C4-2B (cell line): Measurements from ENCODE around the gene COASY.

Source experiments
- CTCF ChIP-seq: fragments of 450-650 bp; conservative IDR thresholded peaks from 2 replicates; pipeline ENCODE4 v1.5.1; 2017; ENCODE audit warnings: mild to moderate bottlenecking
- ZFX ChIP-seq: fragments of 450-650 bp; IDR thresholded peaks from 2 replicates; pipeline ENCODE4 v1.6.1; 2017

- TF ChIP-seq ZFX (no peak), CTCF (no peak)
These were observed 24.7 kb upstream of the COASY start for GRCh38 chr17:42537156-42537805.
